ENCODE measurements around the gene XIRP2.
A peak's percentile ranks its signal among the peaks of the same experiment; 100 is the strongest.

Gene XIRP2

GRCh38 chr2:167292430-167293171 is 404.3 kb downstream of the XIRP2 start, which contains the start of gene B3GALT1:
Gene B3GALT1, plus strand, starts transcription at chr2:167293001.
- peak in 1 of 3 experiments; percentile 11 for DNase-seq (ENCODE audit: low read depth in 3 of 3)

- peak in 1 of 3 experiments; percentile 0 for DNase-seq (ENCODE audit: low read depth in 3 of 3)
Measured at GRCh38 chr2:167293172-167293781, 405.0 kb downstream of the XIRP2 start.

- DNase-seq (ENCODE audit: low read depth in 3 of 3), result peak in 1 of 3 experiments; percentile 0
Measured at GRCh38 chr2:167293943-167294775, 405.9 kb downstream of the XIRP2 start.

- DNase-seq (ENCODE audit: low read depth in 3 of 3), result no peak
Measured at GRCh38 chr2:167294776-167295140, 406.5 kb downstream of the XIRP2 start.

- no peak for DNase-seq (ENCODE audit: low read depth in 3 of 3)
Measured at GRCh38 chr2:167297292-167297691, 409.0 kb downstream of the XIRP2 start.

GRCh38 chr2:167298017-167298416 is 409.7 kb downstream of the XIRP2 start:
- no peak for DNase-seq (ENCODE audit: low read depth in 3 of 3)
